OCI-LY7 (cell line): ENCODE data around the gene CTNNA3. TPM values are rescaled to one million over a fixed set of nuclear protein-coding genes. Genes with fewer than 3 reads are reported as not detected.

ENCODE experiments used
- BruUV-seq: library from RNA; stranded (reverse); fragments of 400-500 nt; replicated peaks from 2 replicates; lab custom pipeline; 2021; lab: Mats Ljungman, UMichigan
- CTCF ChIA-PET: fragments of 300-600 bp; sonication (Branson Sonifier 250); formaldehyde crosslinking; loops from one replicate; lab custom pipeline; 2022; ENCODE audit warnings: antibody characterized with exemption; ENCODE audit not compliant: unreplicated experiment; lab: Charles Lee
- POLR2A ChIA-PET: fragments of 300-600 bp; sonication (Branson Sonifier 250); formaldehyde crosslinking; loops from one replicate; lab custom pipeline; 2022; ENCODE audit warnings: antibody characterized with exemption; lab: Charles Lee
- DNase-seq: peaks from one replicate; pipeline ENCODE4 v3.0.0-alpha.2; 2015; ENCODE audit warnings: low spot score
- H2AFZ ChIP-seq: fragments of 200-600 bp; sonication (generic), shearing (Covaris generic); 2 replicates; pipeline ENCODE4 v1.6.1; 2014; ENCODE audit warnings: mild to moderate bottlenecking, antibody characterized with exemption, low read length, moderate library complexity
- H3K27ac ChIP-seq: fragments of 200-600 bp; sonication (generic); 2 replicates; pipeline ENCODE4 v1.5.1; 2014; ENCODE audit warnings: mixed run types, low read depth, mild to moderate bottlenecking, moderate library complexity, low read length, inconsistent platforms; ENCODE audit not compliant: poor library complexity, severe bottlenecking
- H3K36me3 ChIP-seq: fragments of 200-600 bp; sonication (generic); 2 replicates; pipeline ENCODE4 v1.6.1; 2014; ENCODE audit warnings: mild to moderate bottlenecking, antibody characterized with exemption, low read length, moderate library complexity, mixed read lengths; ENCODE audit not compliant: insufficient read depth
- H3K4me1 ChIP-seq: fragments of 200-600 bp; sonication (generic); 2 replicates; pipeline ENCODE4 v1.5.1; 2014; ENCODE audit warnings: mild to moderate bottlenecking, low read length; ENCODE audit not compliant: insufficient read depth, poor library complexity, severe bottlenecking
- H3K4me2 ChIP-seq: fragments of 200-600 bp; sonication (generic); 2 replicates; pipeline ENCODE4 v1.6.1; 2014; ENCODE audit warnings: mild to moderate bottlenecking, low read length
- H3K4me3 ChIP-seq: fragments of 200-600 bp; sonication (generic); 2 replicates; pipeline ENCODE4 v1.5.1; 2014; ENCODE audit warnings: mild to moderate bottlenecking, low read depth, low read length; ENCODE audit not compliant: poor library complexity, severe bottlenecking
- H3K79me2 ChIP-seq: fragments of 200-600 bp; sonication (generic); 2 replicates; pipeline ENCODE4 v1.6.1; 2016; ENCODE audit warnings: low read depth, mild to moderate bottlenecking, low read length, moderate library complexity, mixed read lengths; ENCODE audit not compliant: insufficient read depth
- H3K9me2 ChIP-seq: fragments of 200-600 bp; sonication (generic); 2 replicates; pipeline ENCODE4 v1.6.1; 2016; ENCODE audit warnings: mild to moderate bottlenecking, low read length, mixed read lengths; ENCODE audit not compliant: insufficient read depth
- H3K9me3 ChIP-seq: fragments of 200-600 bp; sonication (generic); 2 replicates; pipeline ENCODE4 v1.6.1; 2014; ENCODE audit warnings: mild to moderate bottlenecking, mixed run types, low read length, mixed read lengths
- H4K20me1 ChIP-seq: fragments of 200-600 bp; sonication (generic); 2 replicates; pipeline ENCODE4 v1.6.1; 2014; ENCODE audit warnings: mild to moderate bottlenecking, antibody characterized with exemption, low read length, moderate library complexity, mixed read lengths; ENCODE audit not compliant: insufficient read depth
- EZH2phosphoT487 ChIP-seq: fragments of 200-600 bp; sonication (generic); IDR thresholded peaks from 2 replicates; pipeline ENCODE4 v1.6.1; 2018; ENCODE audit warnings: low read depth, borderline replicate concordance, mild to moderate bottlenecking, mixed run types, antibody characterized with exemption, low read length, moderate library complexity, mixed read lengths
- intact Hi-C: fragments of 100-400 bp; cut with micrococcal nuclease; formaldehyde crosslinking; loops from one replicate; pipeline ENCODE4 v1.10.0; 2022; ENCODE audit not compliant: unreplicated experiment
- total RNA-seq, 2 experiments: library from RNA; depleted of rRNA in 1 of 2; stranded (reverse); fragments of >200 nt in 1 of 2; shearing (Covaris generic) in 1 of 2; gene quantifications; 2 replicates each; pipeline ENCODE4 v1.2.3, GENCODE V29; 2014 to 2022
- TF ChIP-seq, protein P1 (sequence below): fragments of 200-600 bp; sonication (generic); conservative IDR thresholded peaks from 2 replicates; pipeline ENCODE4 v1.5.1; 2014; ENCODE audit warnings: mild to moderate bottlenecking, antibody characterized with exemption, low read length, moderate library complexity, mixed read lengths

CTNNA3 gene
- total RNA-seq, 2 experiments from 2014 or later, result not detected

- H3K27ac ChIP-seq, result no peak overlapping the region
- ChIA-PET POLR2A (interaction anchor here (0.6 kb wide), 1 partner anchor 618 kb away, joined by 3 read pairs; no protein-coding TSS in a partner anchor), CTCF (no interaction called here)
- H3K79me2 ChIP-seq, result no peaks in the 10 kb centered on the region
- H3K9me2 ChIP-seq, result no peaks in the 10 kb centered on the region
- H2AFZ ChIP-seq, result no peak overlapping the region
- no peaks in the 10 kb centered on the region for H3K9me3 ChIP-seq
- H4K20me1 ChIP-seq, result no peaks in the 10 kb centered on the region; the same call in 1 of the 2 replicates
- no peak overlapping the region for H3K4me3 ChIP-seq
- intact Hi-C loops, result no loop called here
- BruUV-seq, result no TSS peak
- H3K4me2 ChIP-seq, result no peak overlapping the region
- no peaks in the 10 kb centered on the region for H3K4me1 ChIP-seq
- TF ChIP-seq, protein P1, sequence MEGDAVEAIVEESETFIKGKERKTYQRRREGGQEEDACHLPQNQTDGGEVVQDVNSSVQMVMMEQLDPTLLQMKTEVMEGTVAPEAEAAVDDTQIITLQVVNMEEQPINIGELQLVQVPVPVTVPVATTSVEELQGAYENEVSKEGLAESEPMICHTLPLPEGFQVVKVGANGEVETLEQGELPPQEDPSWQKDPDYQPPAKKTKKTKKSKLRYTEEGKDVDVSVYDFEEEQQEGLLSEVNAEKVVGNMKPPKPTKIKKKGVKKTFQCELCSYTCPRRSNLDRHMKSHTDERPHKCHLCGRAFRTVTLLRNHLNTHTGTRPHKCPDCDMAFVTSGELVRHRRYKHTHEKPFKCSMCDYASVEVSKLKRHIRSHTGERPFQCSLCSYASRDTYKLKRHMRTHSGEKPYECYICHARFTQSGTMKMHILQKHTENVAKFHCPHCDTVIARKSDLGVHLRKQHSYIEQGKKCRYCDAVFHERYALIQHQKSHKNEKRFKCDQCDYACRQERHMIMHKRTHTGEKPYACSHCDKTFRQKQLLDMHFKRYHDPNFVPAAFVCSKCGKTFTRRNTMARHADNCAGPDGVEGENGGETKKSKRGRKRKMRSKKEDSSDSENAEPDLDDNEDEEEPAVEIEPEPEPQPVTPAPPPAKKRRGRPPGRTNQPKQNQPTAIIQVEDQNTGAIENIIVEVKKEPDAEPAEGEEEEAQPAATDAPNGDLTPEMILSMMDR, result no peak
- no peak for TF ChIP-seq EZH2phosphoT487
- no peaks in the 10 kb centered on the region for H3K36me3 ChIP-seq
- DNase-seq, result no peak
Observed at GRCh38 chr10:67015225-67015624, 680.8 kb downstream of the CTNNA3 start.

- Histone ChIP-seq H3K36me3 (no peaks in the 10 kb centered on the region), H3K9me3 (no peaks in the 10 kb centered on the region), H3K4me2 (no peak overlapping the region), H3K27ac (no peak overlapping the region), H2AFZ (no peak overlapping the region), H3K9me2 (no peaks in the 10 kb centered on the region), H4K20me1 (no peaks in the 10 kb centered on the region; the same call in 1 of the 2 replicates), H3K4me1 (no peaks in the 10 kb centered on the region), H3K79me2 (no peaks in the 10 kb centered on the region), H3K4me3 (no peak overlapping the region)
- CTCF ChIA-PET, result no interaction called here
- no TSS peak for BruUV-seq
- no peak for DNase-seq
- intact Hi-C loops, result no loop called here
- POLR2A ChIA-PET, result interaction anchor here (0.6 kb wide), 1 partner anchor 12 kb away, joined by 5 read pairs; no protein-coding TSS in a partner anchor
- TF ChIP-seq, protein P1, result no peak
- no peak for TF ChIP-seq EZH2phosphoT487
Observed at GRCh38 chr10:67011981-67012380, 684.0 kb downstream of the CTNNA3 start.

GRCh38 chr10:67011480-67011879 is 684.5 kb downstream of the CTNNA3 start:
- H3K9me2 ChIP-seq, result no peaks in the 10 kb centered on the region
- ChIA-PET CTCF (no interaction called here), POLR2A (interaction anchor here (0.6 kb wide), 1 partner anchor 509 kb away, joined by 3 read pairs; no protein-coding TSS in a partner anchor)
- no peak overlapping the region for H3K27ac ChIP-seq
- H3K4me1 ChIP-seq, result no peaks in the 10 kb centered on the region
- no TSS peak for BruUV-seq
- no peaks in the 10 kb centered on the region; the same call in 1 of the 2 replicates for H4K20me1 ChIP-seq
- no peak for DNase-seq
- no peak for TF ChIP-seq EZH2phosphoT487
- TF ChIP-seq, protein P1, result no peak
- H3K4me2 ChIP-seq, result no peak overlapping the region
- H2AFZ ChIP-seq, result no peak overlapping the region
- no peaks in the 10 kb centered on the region for H3K9me3 ChIP-seq
- no peak overlapping the region for H3K4me3 ChIP-seq
- H3K79me2 ChIP-seq, result no peaks in the 10 kb centered on the region
- intact Hi-C loops, result no loop called here
- H3K36me3 ChIP-seq, result no peaks in the 10 kb centered on the region
